GM12801 (cell line): Measurements from ENCODE around the gene CDH1.

ENCODE experiments used
- TF ChIP-seq, protein P1 (sequence below): IDR thresholded peaks from one replicate; pipeline ENCODE4 v1.5.1; 2011; ENCODE audit warnings: control low read depth; ENCODE audit not compliant: insufficient read length; ENCODE audit errors: extremely low read depth

Gene CDH1

DNA sequence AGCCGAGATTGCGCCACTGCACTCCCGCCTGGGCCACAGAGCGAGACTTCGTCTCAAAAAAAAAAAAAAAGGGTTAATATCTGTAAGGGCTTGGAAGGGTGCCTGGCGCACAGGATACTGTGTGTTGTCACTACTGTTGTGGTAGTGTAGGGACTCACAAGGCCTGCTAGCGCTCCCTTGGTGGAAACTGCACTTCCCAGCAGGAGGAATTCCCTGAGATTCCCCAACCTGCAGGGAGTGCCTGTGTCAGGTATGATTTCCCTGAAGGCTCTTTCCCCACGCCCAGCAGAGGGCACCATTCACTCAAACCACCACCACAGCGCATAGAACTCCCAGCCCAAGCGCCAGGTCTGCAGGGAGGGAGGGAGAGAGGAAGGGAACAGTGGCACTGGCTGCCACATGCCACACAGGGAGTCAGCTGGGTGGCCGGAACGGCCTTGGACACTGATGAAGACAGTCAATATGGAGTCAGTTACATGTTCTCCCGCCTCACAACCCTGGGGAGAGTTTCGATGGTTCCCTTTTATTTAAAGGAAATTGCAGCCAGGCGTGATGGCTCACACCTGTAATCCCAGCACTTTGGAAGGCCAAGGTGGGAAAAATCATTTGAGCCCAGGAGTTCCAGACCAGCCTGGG, 32.7 kb upstream of the CDH1 start:
- TF ChIP-seq, protein P1, sequence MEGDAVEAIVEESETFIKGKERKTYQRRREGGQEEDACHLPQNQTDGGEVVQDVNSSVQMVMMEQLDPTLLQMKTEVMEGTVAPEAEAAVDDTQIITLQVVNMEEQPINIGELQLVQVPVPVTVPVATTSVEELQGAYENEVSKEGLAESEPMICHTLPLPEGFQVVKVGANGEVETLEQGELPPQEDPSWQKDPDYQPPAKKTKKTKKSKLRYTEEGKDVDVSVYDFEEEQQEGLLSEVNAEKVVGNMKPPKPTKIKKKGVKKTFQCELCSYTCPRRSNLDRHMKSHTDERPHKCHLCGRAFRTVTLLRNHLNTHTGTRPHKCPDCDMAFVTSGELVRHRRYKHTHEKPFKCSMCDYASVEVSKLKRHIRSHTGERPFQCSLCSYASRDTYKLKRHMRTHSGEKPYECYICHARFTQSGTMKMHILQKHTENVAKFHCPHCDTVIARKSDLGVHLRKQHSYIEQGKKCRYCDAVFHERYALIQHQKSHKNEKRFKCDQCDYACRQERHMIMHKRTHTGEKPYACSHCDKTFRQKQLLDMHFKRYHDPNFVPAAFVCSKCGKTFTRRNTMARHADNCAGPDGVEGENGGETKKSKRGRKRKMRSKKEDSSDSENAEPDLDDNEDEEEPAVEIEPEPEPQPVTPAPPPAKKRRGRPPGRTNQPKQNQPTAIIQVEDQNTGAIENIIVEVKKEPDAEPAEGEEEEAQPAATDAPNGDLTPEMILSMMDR: no peak

DNA sequence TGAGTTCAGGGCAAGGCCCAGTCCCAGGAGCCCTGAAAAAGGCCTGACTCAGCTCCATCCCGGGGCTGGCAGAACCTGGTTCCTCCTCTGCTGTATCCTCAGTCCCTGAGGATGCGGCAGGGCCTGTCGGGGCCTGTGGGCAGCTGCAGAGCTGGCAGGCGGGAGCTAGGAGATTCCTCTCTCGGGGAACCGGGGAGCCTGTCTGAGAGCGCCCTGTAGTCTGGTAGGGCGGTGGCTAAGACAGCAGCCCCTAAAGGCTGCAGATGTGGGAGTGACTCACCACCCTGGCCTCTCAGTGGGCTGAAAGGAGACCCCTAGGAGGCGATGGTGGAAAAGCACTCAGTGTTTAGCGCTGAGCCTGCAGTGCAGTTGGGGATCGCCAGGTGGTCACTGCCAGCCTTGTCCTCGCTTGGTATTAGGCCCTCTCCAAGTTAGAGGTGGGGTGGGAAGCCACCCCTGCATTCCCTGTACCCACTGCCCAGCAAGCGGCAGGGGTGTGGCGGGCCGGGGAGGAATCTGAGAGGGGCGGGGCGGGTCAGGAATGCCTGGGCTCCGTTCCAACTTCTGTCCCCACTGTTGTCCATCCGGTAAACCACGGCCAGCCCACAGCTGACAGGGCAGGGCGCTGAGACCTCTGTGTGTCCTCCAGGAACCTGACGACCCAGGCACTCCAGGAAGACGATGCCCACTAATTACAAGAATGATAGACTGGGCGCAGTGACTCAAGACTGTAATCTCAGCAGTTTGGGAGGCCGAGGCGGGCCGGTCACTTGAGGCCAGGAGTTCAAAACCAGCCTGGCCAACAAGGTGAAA, 29.5 kb upstream of the CDH1 start:
- TF ChIP-seq, protein P1: no peak

DNA sequence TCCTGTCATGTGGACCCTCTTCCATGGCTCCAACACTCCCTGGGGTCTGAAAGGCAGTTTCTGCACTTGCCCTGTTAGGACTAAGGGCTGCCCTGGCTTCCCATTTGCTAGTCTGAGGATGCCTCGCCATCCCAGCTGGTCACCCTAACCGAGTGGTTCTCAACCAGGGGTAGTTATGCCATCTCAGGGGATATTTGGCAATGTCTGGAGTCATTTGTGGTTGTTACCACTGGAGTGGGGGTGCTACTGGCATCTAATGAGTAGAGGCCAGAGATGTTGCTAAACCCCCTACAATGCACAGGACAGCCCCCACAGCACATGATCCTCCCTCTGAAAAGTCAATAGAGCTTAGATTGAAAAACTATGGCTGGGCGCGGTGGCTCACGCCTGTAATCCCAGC, 26.9 kb upstream of the CDH1 start:
- TF ChIP-seq, protein P1: no peak

DNA sequence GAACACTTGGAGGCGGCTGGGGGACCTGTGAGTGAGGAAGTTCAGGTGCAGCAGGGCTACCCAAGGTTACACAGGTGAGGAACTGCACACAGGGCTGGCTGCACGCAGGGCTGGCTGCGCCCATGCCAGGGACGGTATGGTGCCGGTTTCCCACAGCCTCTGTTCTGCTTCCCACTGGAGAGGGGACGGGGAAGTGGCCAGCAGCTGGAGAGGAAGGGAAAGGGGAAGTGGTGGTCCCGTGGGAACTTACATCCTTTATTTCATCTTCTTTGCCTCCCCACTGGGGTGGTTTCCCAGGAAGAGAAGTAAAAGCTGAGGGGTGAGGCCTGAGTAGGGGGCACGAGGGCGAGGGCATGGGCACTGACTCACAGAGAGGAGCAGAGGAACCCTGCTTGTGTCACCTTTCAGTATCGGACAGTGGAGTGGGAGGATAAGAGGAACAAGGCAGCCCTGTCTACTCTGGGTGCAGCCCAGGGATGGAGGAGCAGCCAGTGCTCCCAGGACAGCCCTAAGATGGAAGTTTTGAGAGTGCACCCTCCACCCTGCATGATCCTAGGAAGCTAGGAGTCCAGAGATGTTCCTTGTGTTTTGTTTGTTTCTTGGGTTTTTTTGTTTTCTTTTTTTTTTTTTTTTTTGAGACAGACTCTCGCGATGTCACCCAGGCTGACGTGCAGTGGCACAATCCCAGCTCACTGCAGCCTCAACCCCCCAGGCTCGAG, 25.5 kb upstream of the CDH1 start:
- TF ChIP-seq, protein P1: no peak

DNA sequence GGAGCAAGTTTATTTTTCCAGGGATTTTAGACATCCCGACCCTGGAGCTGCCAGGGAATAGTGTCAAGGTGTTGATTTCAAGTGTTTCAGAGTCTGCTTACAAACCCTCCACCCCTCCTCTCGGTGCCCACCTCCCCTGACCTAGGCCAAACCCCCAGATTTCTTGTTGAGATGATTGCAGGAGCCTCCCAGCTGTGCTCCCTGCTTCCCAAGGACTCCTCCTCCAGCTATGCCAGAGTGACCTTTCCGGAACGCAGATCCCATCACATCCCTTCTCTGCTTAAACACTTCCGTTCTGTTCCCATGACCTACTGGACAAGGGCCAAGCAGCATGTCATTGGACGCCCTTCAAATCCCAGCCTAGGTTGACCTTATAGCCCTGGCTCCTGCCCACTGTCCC, 23.7 kb upstream of the CDH1 start:
- TF ChIP-seq, protein P1: no peak

DNA sequence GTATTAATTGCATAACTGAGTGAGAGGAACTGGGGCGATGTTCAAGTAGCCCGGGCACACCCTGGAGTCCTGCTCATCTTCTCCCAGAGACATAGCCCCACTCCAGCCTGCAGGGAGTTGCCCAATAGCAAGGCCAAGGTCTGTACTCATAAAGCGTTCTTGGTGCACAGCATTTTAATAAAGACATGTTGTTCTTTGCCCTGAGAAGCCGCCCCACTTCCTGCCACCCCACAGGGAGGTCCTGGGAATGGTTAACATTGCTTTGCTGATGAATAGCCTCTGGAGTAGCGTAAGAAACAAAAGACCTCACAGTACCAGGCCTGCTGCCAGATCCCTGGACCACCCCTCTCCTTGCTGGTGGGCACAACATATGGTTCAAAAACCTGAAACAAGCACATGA, 21.6 kb upstream of the CDH1 start:
- TF ChIP-seq, protein P1: no peak

DNA sequence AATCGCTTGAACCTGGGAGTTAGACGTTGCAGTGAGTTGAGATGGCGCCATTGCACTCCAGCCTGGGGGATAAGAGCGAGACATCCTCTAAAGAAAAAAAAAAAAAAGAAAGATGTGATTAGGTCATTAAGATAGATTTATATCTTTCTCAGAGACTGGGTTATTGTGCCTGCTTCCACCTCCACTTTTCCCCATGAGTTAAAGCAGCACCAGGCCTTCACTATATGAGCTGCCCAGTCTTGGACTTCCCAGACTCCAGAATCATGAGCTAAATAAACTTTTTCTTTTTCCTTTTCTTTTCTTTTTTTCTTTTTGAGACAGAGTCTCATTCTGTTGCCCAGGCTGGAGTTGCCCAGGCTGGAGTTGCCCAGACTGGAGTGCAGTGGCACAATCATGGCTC, 19.4 kb upstream of the CDH1 start:
- TF ChIP-seq, protein P1: no peak
